ENCODE measurements around the gene FBXW11.

FBXW11 gene

GRCh38 chr5:172015346-172015745 is 8.9 kb upstream of the FBXW11 start:
- DNase-seq = no peak

GRCh38 chr5:172010278-172010677 is 3.8 kb upstream of the FBXW11 start:
- no peak for DNase-seq

- no peak for DNase-seq
These were observed 3.3 kb upstream of the FBXW11 start for GRCh38 chr5:172009536-172010270.

- no peak for DNase-seq
These were observed 2.3 kb upstream of the FBXW11 start for GRCh38 chr5:172008689-172009141.

GRCh38 chr5:172008111-172008455 is 1.6 kb upstream of the FBXW11 start:
- DNase-seq = no peak

- no peak for DNase-seq
These were observed 1.0 kb upstream of the FBXW11 start for GRCh38 chr5:172007175-172008110.

GRCh38 chr5:172005708-172006320 is 624 bp downstream of the FBXW11 start:
- no peak for DNase-seq

- DNase-seq = no peak
These were observed 1.6 kb downstream of the FBXW11 start for GRCh38 chr5:172004824-172005237.

GRCh38 chr5:172003746-172004145 is 2.7 kb downstream of the FBXW11 start:
- DNase-seq = no peak

- DNase-seq = no peak
These were observed 3.5 kb downstream of the FBXW11 start for GRCh38 chr5:172002840-172003512.

GRCh38 chr5:172002310-172002709 is 4.1 kb downstream of the FBXW11 start:
- DNase-seq = no peak

- DNase-seq = no peak
These were observed 6.6 kb downstream of the FBXW11 start for GRCh38 chr5:171999877-172000276.

GRCh38 chr5:171999100-171999499 is 7.3 kb downstream of the FBXW11 start:
- DNase-seq = no peak

GRCh38 chr5:171997011-171997410 is 9.4 kb downstream of the FBXW11 start:
- DNase-seq = no peak

- no peak for DNase-seq
These were observed 13.6 kb downstream of the FBXW11 start for GRCh38 chr5:171992813-171993212.

- no peak for DNase-seq
These were observed 14.1 kb downstream of the FBXW11 start for GRCh38 chr5:171992305-171992704.

GRCh38 chr5:171990713-171991015 is 15.8 kb downstream of the FBXW11 start:
- no peak for DNase-seq

GRCh38 chr5:171989946-171990712 is 16.3 kb downstream of the FBXW11 start:
- no peak for DNase-seq

GRCh38 chr5:171989276-171989675 is 17.2 kb downstream of the FBXW11 start:
- no peak for DNase-seq

- no peak for DNase-seq
These were observed 19.7 kb downstream of the FBXW11 start for GRCh38 chr5:171986772-171987171.

- DNase-seq = no peak
These were observed 21.6 kb downstream of the FBXW11 start for GRCh38 chr5:171984748-171985419.

- DNase-seq = no peak
These were observed 24.6 kb downstream of the FBXW11 start for GRCh38 chr5:171981847-171982246.

Measured in DMS153 (cell line).